ENCODE measurements around the gene SEMA4C.

DNA sequence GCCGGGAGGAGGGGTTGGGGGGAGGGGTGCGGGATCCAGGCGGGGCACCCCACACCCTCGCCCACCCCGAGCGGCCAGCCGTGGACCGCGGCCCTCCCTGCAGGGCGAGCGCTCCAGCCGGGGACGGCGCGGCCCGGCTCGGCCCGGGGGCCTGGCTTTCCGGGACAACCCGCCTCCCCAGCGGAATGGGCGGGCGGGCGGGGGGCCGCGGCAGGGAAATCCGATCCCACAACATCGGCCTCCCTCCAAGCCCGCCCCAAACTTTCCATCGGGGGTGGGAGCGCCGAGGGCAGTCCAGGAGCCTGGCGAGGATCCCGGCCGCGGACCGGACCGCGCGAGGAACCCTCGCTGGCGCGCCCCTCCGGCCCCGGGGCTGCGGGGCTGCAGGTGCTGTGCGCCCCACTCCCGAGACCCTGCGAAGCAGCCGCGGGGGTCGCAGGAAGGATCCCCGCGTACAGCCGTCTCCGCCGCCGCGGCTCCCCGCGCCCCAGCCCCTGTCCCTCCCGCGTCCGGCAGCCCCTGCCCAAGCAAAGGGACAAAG is 529 bp downstream of the SEMA4C start:
- TF ChIP-seq, protein P1, sequence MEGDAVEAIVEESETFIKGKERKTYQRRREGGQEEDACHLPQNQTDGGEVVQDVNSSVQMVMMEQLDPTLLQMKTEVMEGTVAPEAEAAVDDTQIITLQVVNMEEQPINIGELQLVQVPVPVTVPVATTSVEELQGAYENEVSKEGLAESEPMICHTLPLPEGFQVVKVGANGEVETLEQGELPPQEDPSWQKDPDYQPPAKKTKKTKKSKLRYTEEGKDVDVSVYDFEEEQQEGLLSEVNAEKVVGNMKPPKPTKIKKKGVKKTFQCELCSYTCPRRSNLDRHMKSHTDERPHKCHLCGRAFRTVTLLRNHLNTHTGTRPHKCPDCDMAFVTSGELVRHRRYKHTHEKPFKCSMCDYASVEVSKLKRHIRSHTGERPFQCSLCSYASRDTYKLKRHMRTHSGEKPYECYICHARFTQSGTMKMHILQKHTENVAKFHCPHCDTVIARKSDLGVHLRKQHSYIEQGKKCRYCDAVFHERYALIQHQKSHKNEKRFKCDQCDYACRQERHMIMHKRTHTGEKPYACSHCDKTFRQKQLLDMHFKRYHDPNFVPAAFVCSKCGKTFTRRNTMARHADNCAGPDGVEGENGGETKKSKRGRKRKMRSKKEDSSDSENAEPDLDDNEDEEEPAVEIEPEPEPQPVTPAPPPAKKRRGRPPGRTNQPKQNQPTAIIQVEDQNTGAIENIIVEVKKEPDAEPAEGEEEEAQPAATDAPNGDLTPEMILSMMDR (conservative IDR thresholded peaks at IDR 0.05; ENCODE audit: low read depth, low read length) = no peak
- no peak for TF ChIP-seq RAD21 (IDR thresholded peaks at IDR 0.05; ENCODE audit: low read length)
- TF ChIP-seq POLR2A (IDR thresholded peaks at IDR 0.05; ENCODE audit: low read depth, low read length) = peak; percentile 34; the same call in 1 of the 2 replicates
- TF ChIP-seq, protein P2, sequence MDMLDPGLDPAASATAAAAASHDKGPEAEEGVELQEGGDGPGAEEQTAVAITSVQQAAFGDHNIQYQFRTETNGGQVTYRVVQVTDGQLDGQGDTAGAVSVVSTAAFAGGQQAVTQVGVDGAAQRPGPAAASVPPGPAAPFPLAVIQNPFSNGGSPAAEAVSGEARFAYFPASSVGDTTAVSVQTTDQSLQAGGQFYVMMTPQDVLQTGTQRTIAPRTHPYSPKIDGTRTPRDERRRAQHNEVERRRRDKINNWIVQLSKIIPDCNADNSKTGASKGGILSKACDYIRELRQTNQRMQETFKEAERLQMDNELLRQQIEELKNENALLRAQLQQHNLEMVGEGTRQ (IDR thresholded peaks at IDR 0.05; ENCODE audit: low read depth, low read length) = no peak
- TF ChIP-seq RFX5 (IDR thresholded peaks at IDR 0.05; ENCODE audit: low read depth, low read length) = no peak
- peak; percentile 0; the same call in 1 of the 2 replicates for TF ChIP-seq MXI1 (IDR thresholded peaks at IDR 0.05; ENCODE audit: borderline replicate concordance, low read depth, low read length)
- TF ChIP-seq MAFK (IDR thresholded peaks at IDR 0.05; ENCODE audit: low read depth, low read length) = no peak
- TF ChIP-seq MAZ (IDR thresholded peaks at IDR 0.05; ENCODE audit: borderline replicate concordance, low read depth, low read length) = peak; percentile 14; the same call in 1 of the 2 replicates
- TF ChIP-seq CEBPB (IDR thresholded peaks at IDR 0.05; ENCODE audit: low read depth, low read length) = no peak
- no peak for TF ChIP-seq RCOR1 (IDR thresholded peaks at IDR 0.05; ENCODE audit: insufficient replicate concordance, low read length)
- TF ChIP-seq, protein P3, sequence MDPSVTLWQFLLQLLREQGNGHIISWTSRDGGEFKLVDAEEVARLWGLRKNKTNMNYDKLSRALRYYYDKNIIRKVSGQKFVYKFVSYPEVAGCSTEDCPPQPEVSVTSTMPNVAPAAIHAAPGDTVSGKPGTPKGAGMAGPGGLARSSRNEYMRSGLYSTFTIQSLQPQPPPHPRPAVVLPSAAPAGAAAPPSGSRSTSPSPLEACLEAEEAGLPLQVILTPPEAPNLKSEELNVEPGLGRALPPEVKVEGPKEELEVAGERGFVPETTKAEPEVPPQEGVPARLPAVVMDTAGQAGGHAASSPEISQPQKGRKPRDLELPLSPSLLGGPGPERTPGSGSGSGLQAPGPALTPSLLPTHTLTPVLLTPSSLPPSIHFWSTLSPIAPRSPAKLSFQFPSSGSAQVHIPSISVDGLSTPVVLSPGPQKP (IDR thresholded peaks at IDR 0.05; ENCODE audit: borderline replicate concordance, low read depth, low read length) = no peak
- TF ChIP-seq SMC3 (IDR thresholded peaks at IDR 0.05; ENCODE audit: low read depth, low read length) = no peak
